ENCODE data around the gene PLOD1.

GRCh38 chr1:11924334-11925195, 10.0 kb upstream of the PLOD1 start:
- TF ChIP-seq CTCF (conservative IDR thresholded peaks at IDR 0.05 in 1 of 2, IDR thresholded peaks at IDR 0.05 in 1 of 2; ENCODE audit: low read depth in 1 of 2, low read length in 2 of 2), result no peak
- TF ChIP-seq EZH2 (IDR thresholded peaks at IDR 0.05; ENCODE audit: low read length, missing control alignments), result no peak
